H9 (cell line): Measurements from ENCODE around the gene IL1RAPL1. TPM values are rescaled to one million over a fixed set of nuclear protein-coding genes. Genes with fewer than 3 reads are reported as not detected.

Experiments
- DNase-seq: peaks from one replicate; pipeline ENCODE4 v3.0.0-alpha.2; 2017
- H2AFZ ChIP-seq: one replicate; pipeline ENCODE4 v1.6.1; 2013; ENCODE audit warnings: mild to moderate bottlenecking, low read length, control low read depth, moderate library complexity
- H2AK5ac ChIP-seq: 2 replicates; pipeline ENCODE4 v1.6.1; 2013; ENCODE audit warnings: low read length, control low read depth, mixed read lengths; ENCODE audit not compliant: insufficient read length
- H2BK120ac ChIP-seq: one replicate; pipeline ENCODE4 v1.6.1; 2013; ENCODE audit warnings: low read depth, mild to moderate bottlenecking, low read length, control low read depth, inconsistent platforms; ENCODE audit not compliant: poor library complexity, severe bottlenecking
- H2BK12ac ChIP-seq: 2 replicates; pipeline ENCODE4 v1.6.1; 2013; ENCODE audit warnings: low read length, control low read depth, mixed read lengths, low read depth; ENCODE audit not compliant: insufficient read length
- H2BK15ac ChIP-seq: 2 replicates; pipeline ENCODE4 v1.6.1; 2013; ENCODE audit warnings: low read depth, low read length, control low read depth
- H2BK20ac ChIP-seq: one replicate; pipeline ENCODE4 v1.6.1; 2013; ENCODE audit warnings: low read depth, mild to moderate bottlenecking, low read length, control low read depth, inconsistent platforms; ENCODE audit not compliant: poor library complexity, severe bottlenecking
- H2BK5ac ChIP-seq: 2 replicates; pipeline ENCODE4 v1.6.1; 2013; ENCODE audit warnings: low read length, control low read depth, mixed read lengths; ENCODE audit not compliant: insufficient read length
- H3K14ac ChIP-seq: 2 replicates; pipeline ENCODE4 v1.6.1; 2013; ENCODE audit warnings: low read length, control low read depth; ENCODE audit not compliant: insufficient read depth
- H3K18ac ChIP-seq: 2 replicates; pipeline ENCODE4 v1.6.1; 2013; ENCODE audit warnings: low read depth, mild to moderate bottlenecking, mixed read lengths, low read length, control low read depth; ENCODE audit not compliant: insufficient read length
- H3K23ac ChIP-seq: 2 replicates; pipeline ENCODE4 v1.6.1; 2013; ENCODE audit warnings: low read length, control low read depth, mixed read lengths, low read depth; ENCODE audit not compliant: insufficient read length
- H3K23me2 ChIP-seq: 2 replicates; pipeline ENCODE4 v1.6.1; 2013; ENCODE audit warnings: low read depth, mild to moderate bottlenecking, mixed read lengths, low read length, control low read depth; ENCODE audit not compliant: insufficient read length, poor library complexity, severe bottlenecking
- H3K27ac ChIP-seq: 2 replicates; pipeline ENCODE4 v1.5.1; 2013; ENCODE audit warnings: low read length, control low read depth, mixed read lengths, low read depth; ENCODE audit not compliant: insufficient read length
- H3K27me3 ChIP-seq: 2 replicates; pipeline ENCODE4 v1.6.1; 2013; ENCODE audit warnings: low read length, control low read depth, inconsistent platforms; ENCODE audit not compliant: insufficient read depth
- H3K4ac ChIP-seq: 2 replicates; pipeline ENCODE4 v1.6.1; 2013; ENCODE audit warnings: low read depth, mild to moderate bottlenecking, control low read depth, inconsistent platforms, low read length, moderate library complexity
- H3K4me1 ChIP-seq: 2 replicates; pipeline ENCODE4 v1.6.1; 2013; ENCODE audit warnings: low read length, control low read depth, inconsistent platforms; ENCODE audit not compliant: insufficient read depth
- H3K4me2 ChIP-seq: 2 replicates; pipeline ENCODE4 v1.6.1; 2013; ENCODE audit warnings: low read length, control low read depth, mixed read lengths; ENCODE audit not compliant: insufficient read length, insufficient read depth
- H3K56ac ChIP-seq: 2 replicates; pipeline ENCODE4 v1.6.1; 2013; ENCODE audit warnings: low read depth, mild to moderate bottlenecking, mixed read lengths, low read length, control low read depth; ENCODE audit not compliant: insufficient read length
- H3K79me1 ChIP-seq: 2 replicates; pipeline ENCODE4 v1.6.1; 2013; ENCODE audit warnings: low read depth, mild to moderate bottlenecking, moderate library complexity, low read length, control low read depth, inconsistent platforms; ENCODE audit not compliant: insufficient read depth, poor library complexity, severe bottlenecking
- H3K79me2 ChIP-seq: 2 replicates; pipeline ENCODE4 v1.6.1; 2013; ENCODE audit warnings: low read length, control low read depth, inconsistent platforms; ENCODE audit not compliant: insufficient read depth
- H3K9ac ChIP-seq: 2 replicates; pipeline ENCODE4 v1.6.1; 2013; ENCODE audit warnings: low read length, control low read depth, mixed read lengths; ENCODE audit not compliant: insufficient read length; ENCODE audit errors: extremely low read depth
- H3K9me3 ChIP-seq: one replicate; pipeline ENCODE4 v1.6.1; 2013; ENCODE audit warnings: low read depth, low read length, inconsistent platforms; ENCODE audit not compliant: control insufficient read depth
- H3T11ph ChIP-seq: one replicate; pipeline ENCODE4 v1.6.1; 2013; ENCODE audit warnings: mild to moderate bottlenecking, low read length, control low read depth, inconsistent platforms
- H4K20me1 ChIP-seq: one replicate; pipeline ENCODE4 v1.6.1; 2013; ENCODE audit not compliant: control insufficient read depth, insufficient read length, insufficient read depth
- H4K5ac ChIP-seq: 2 replicates; pipeline ENCODE4 v1.6.1; 2013; ENCODE audit warnings: low read depth, mild to moderate bottlenecking, mixed read lengths, low read length, control low read depth; ENCODE audit not compliant: insufficient read length
- H4K8ac ChIP-seq: replicated peaks from 2 replicates; pipeline ENCODE4 v1.6.1; 2013; ENCODE audit warnings: low read length, control low read depth, mixed read lengths, low read depth; ENCODE audit not compliant: insufficient read length
- H4K91ac ChIP-seq: 2 replicates; pipeline ENCODE4 v1.6.1; 2013; ENCODE audit warnings: low read depth, mild to moderate bottlenecking, moderate library complexity, mixed read lengths, low read length, control low read depth; ENCODE audit not compliant: insufficient read length
- H3K27ac Mint-ChIP-seq, 3 experiments: 2 replicates in 2 of 3; 3 replicates in 1 of 3; pipeline ENCODE4 v1.8.0; 2020 to 2021; ENCODE audit warnings: mixed read lengths in 3 of 3, mild to moderate bottlenecking in 1 of 3, moderate library complexity in 1 of 3
- H3K27me3 Mint-ChIP-seq: 2 replicates; pipeline ENCODE4 v1.8.0; 2021; ENCODE audit warnings: low read depth, mild to moderate bottlenecking, moderate library complexity, mixed read lengths
- H3K36me3 Mint-ChIP-seq, 3 experiments: 2 replicates in 2 of 3; 3 replicates in 1 of 3; pipeline ENCODE4 v1.8.0; 2020 to 2021; ENCODE audit warnings: low read depth in 3 of 3, mixed read lengths in 3 of 3; ENCODE audit not compliant: insufficient read depth in 1 of 3
- H3K4me1 Mint-ChIP-seq, 2 experiments: 2 replicates each; pipeline ENCODE4 v1.8.0; 2020; ENCODE audit warnings: mixed read lengths in 2 of 2
- H3K4me3 Mint-ChIP-seq, 2 experiments: 2 replicates in 1 of 2; 3 replicates in 1 of 2; pipeline ENCODE4 v1.8.0; 2020 to 2021; ENCODE audit warnings: mild to moderate bottlenecking in 2 of 2, mixed read lengths in 2 of 2, moderate library complexity in 1 of 2
- H3K9me3 Mint-ChIP-seq, 2 experiments: 2 replicates in 1 of 2; 3 replicates in 1 of 2; pipeline ENCODE4 v1.8.0; 2020; ENCODE audit warnings: mild to moderate bottlenecking in 2 of 2, mixed read lengths in 2 of 2, moderate library complexity in 1 of 2
- CTCF ChIP-seq: fragments of 200-600 bp; sonication (generic); conservative IDR thresholded peaks from 3 replicates; pipeline ENCODE4 v1.8.0; 2021; ENCODE audit warnings: antibody characterized with exemption, mild to moderate bottlenecking
- WGBS: extraction: QIAGEN DNeasy Blood & Tissue Kit; methylation state at CpG from one replicate; pipeline ENCODE4 v1.1.7; 2013; ENCODE audit warnings: missing lambda C conversion rate, low lambda C conversion rate, mixed read lengths; ENCODE audit not compliant: insufficient read length; ENCODE audit errors: extremely low coverage; 5-methylcytosine and 5-hydroxymethylcytosine counted together
- total RNA-seq: library from RNA; stranded (reverse); gene quantifications from 2 replicates; pipeline ENCODE4 v1.2.1, GENCODE V29; 2021

IL1RAPL1 gene
- total RNA-seq, 1 experiment from 2014 or later: 0.31 TPM

- H3K4me1 Mint-ChIP-seq: peaks cover 3 to 6% of the 10 kb centered on the region in 2 experiments
- no CpG with 5 or more reads among the region's 2 CpGs for WGBS
These were observed 455.1 kb downstream of the IL1RAPL1 start for GRCh38 chrX:29042341-29042740.

More at GRCh38 chrX:29042341-29042740, 455.1 kb downstream of the IL1RAPL1 start:
- no peak overlapping the region for H2AFZ ChIP-seq
- H2BK120ac ChIP-seq: no peak overlapping the region
- H3K79me1 ChIP-seq: no peaks in the 10 kb centered on the region
- H2BK5ac ChIP-seq: no peak overlapping the region
- TF ChIP-seq CTCF: no peak
- no peak overlapping the region for H3K4me2 ChIP-seq
- no peaks in the 10 kb centered on the region for H3K9me3 ChIP-seq
- H3K14ac ChIP-seq: no peak overlapping the region
- H4K8ac ChIP-seq: no peak overlapping the region
- H2BK12ac ChIP-seq: no peak overlapping the region
- H3K79me2 ChIP-seq: no peaks in the 10 kb centered on the region
- no peak overlapping the region for H3K56ac ChIP-seq
- no peaks in the 10 kb centered on the region for H3K27me3 ChIP-seq
- H2BK20ac ChIP-seq: no peak overlapping the region
- Mint-ChIP-seq H3K27me3 (no peaks in the 10 kb centered on the region), H3K4me3 (no peak overlapping the region), H3K27ac (no peak overlapping the region), H3K36me3 (no peaks in the 10 kb centered on the region; a peak in 1 of 7 replicates), H3K9me3 (peaks cover 0 to 24% of the 10 kb centered on the region in 2 experiments; a peak in 3 of 5 replicates)
- H3K9ac ChIP-seq: no peak overlapping the region
- H4K91ac ChIP-seq: no peak overlapping the region
- no peak overlapping the region for H2BK15ac ChIP-seq
- H3T11ph ChIP-seq: no peak overlapping the region
- H3K4ac ChIP-seq: no peak overlapping the region
- no peak overlapping the region for H3K23ac ChIP-seq
- no peaks in the 10 kb centered on the region for H4K20me1 ChIP-seq
- no peaks in the 10 kb centered on the region for H3K4me1 ChIP-seq
- H3K18ac ChIP-seq: no peak overlapping the region
- DNase-seq: no peak
- no peak overlapping the region for H2AK5ac ChIP-seq
- H3K27ac ChIP-seq: no peak overlapping the region
- no peak overlapping the region for H4K5ac ChIP-seq
- no peaks in the 10 kb centered on the region for H3K23me2 ChIP-seq
